MM.1S (cell line): Measurements from ENCODE around the gene BCL11B.

Source experiments
- DNase-seq: peaks from one replicate; pipeline ENCODE4 v3.0.0-alpha.2; 2015
- H2AFZ ChIP-seq: fragments of 300-600 bp; sonication (generic); 2 replicates; pipeline ENCODE4 v1.6.0; 2016; ENCODE audit warnings: antibody characterized with exemption, low read length
- H3F3A ChIP-seq: fragments of 300-600 bp; sonication (generic); 2 replicates; pipeline ENCODE4 v1.6.1; 2016; ENCODE audit warnings: mild to moderate bottlenecking, antibody characterized with exemption, low read length, moderate library complexity, mixed read lengths; ENCODE audit not compliant: insufficient read depth
- H3K27ac ChIP-seq: fragments of 300-600 bp; sonication (generic); 2 replicates; pipeline ENCODE4 v1.5.1; 2016; ENCODE audit warnings: mild to moderate bottlenecking, low read length
- H3K27me3 ChIP-seq: fragments of 300-600 bp; sonication (generic); replicated peaks from 2 replicates; pipeline ENCODE4 v1.6.0; 2016; ENCODE audit warnings: low read length; ENCODE audit not compliant: insufficient read depth
- H3K36me3 ChIP-seq: fragments of 300-600 bp; sonication (generic); replicated peaks from 2 replicates; pipeline ENCODE4 v1.6.1; 2016; ENCODE audit warnings: mild to moderate bottlenecking, low read length, mixed read lengths; ENCODE audit not compliant: insufficient read depth
- H3K4me1 ChIP-seq: fragments of 300-600 bp; sonication (generic); 2 replicates; pipeline ENCODE4 v1.6.1; 2016; ENCODE audit warnings: low read length, mixed read lengths
- H3K4me2 ChIP-seq: fragments of 300-600 bp; sonication (generic); 2 replicates; pipeline ENCODE4 v1.6.0; 2016; ENCODE audit warnings: low read depth, low read length
- H3K4me3 ChIP-seq: fragments of 300-600 bp; sonication (generic); 2 replicates; pipeline ENCODE4 v1.5.1; 2016; ENCODE audit warnings: low read length, mixed read lengths
- H3K79me2 ChIP-seq: fragments of 300-600 bp; sonication (generic); 2 replicates; pipeline ENCODE4 v1.6.1; 2016; ENCODE audit warnings: mixed run types, low read length, mixed read lengths
- H3K9ac ChIP-seq: fragments of 300-600 bp; sonication (generic); 2 replicates; pipeline ENCODE4 v1.6.1; 2016; ENCODE audit warnings: low read length, mixed read lengths
- H3K9me2 ChIP-seq: fragments of 300-600 bp; sonication (generic); replicated peaks from 2 replicates; pipeline ENCODE4 v1.6.1; 2016; ENCODE audit warnings: mild to moderate bottlenecking, low read length, mixed read lengths; ENCODE audit not compliant: insufficient read depth
- H3K9me3 ChIP-seq: fragments of 300-600 bp; sonication (generic); replicated peaks from 2 replicates; pipeline ENCODE4 v1.6.1; 2016; ENCODE audit warnings: mild to moderate bottlenecking, low read length, mixed read lengths; ENCODE audit not compliant: insufficient read depth
- H4K20me1 ChIP-seq: fragments of 300-600 bp; sonication (generic); 2 replicates; pipeline ENCODE4 v1.6.1; 2016; ENCODE audit warnings: mild to moderate bottlenecking, low read length, moderate library complexity, mixed read lengths; ENCODE audit not compliant: insufficient read depth
- CTCF ChIP-seq: fragments of 300-600 bp; sonication (generic); IDR thresholded peaks from 2 replicates; pipeline ENCODE4 v1.5.1; 2016; ENCODE audit warnings: antibody characterized with exemption, low read length, mixed read lengths
- EZH2 ChIP-seq: fragments of 300-600 bp; sonication (generic); optimal IDR thresholded peaks from 2 replicates; pipeline ENCODE3; 2017; ENCODE audit warnings: low read depth, mild to moderate bottlenecking, antibody characterized with exemption, low read length, mixed read lengths
- EZH2phosphoT487 ChIP-seq: fragments of 300-600 bp; sonication (generic); IDR thresholded peaks from 2 replicates; pipeline ENCODE4 v1.6.1; 2018; ENCODE audit warnings: antibody characterized with exemption, low read length

The BCL11B gene

DNA sequence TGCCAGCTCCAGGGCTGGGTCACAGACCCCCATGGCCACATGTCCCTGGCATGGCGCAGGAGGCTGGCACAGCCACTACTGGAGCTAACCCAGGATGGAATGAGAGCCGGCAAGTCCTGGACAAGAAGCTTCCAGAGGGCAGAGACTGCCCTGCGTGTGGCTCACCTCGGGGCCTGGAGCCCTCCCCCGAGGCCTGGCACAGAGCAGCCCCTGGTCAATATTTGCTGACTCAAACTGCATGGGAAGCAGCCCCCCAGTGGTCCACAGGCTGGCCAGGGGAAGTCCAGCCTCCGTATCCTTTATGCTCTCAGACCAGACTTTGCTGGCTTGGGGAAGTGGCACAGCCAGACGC, 71.4 kb downstream of the BCL11B start:
- Histone ChIP-seq H3K9me2 (no peaks in the 10 kb centered on the region), H3K4me1 (no peaks in the 10 kb centered on the region), H3K4me2 (no peak overlapping the region), H3K27ac (no peak overlapping the region), H3K36me3 (no peaks in the 10 kb centered on the region), H3K9ac (no peak overlapping the region), H3F3A (no peaks in the 10 kb centered on the region), H3K9me3 (no peaks in the 10 kb centered on the region), H3K27me3 (no peaks in the 10 kb centered on the region), H4K20me1 (no peaks in the 10 kb centered on the region), H2AFZ (no peak overlapping the region), H3K4me3 (no peak overlapping the region), H3K79me2 (no peaks in the 10 kb centered on the region)
- TF ChIP-seq EZH2phosphoT487 (no peak), EZH2 (no peak), CTCF (no peak)
- no peak for DNase-seq

GRCh38 chr14:99199846-99200653, 71.9 kb downstream of the BCL11B start:
- H3K4me2 ChIP-seq: no peak overlapping the region
- H3K4me1 ChIP-seq: no peaks in the 10 kb centered on the region
- H3K27me3 ChIP-seq: no peaks in the 10 kb centered on the region
- H2AFZ ChIP-seq: no peak overlapping the region
- H3K79me2 ChIP-seq: no peaks in the 10 kb centered on the region
- H3K9me2 ChIP-seq: no peaks in the 10 kb centered on the region
- H3K36me3 ChIP-seq: no peaks in the 10 kb centered on the region
- H3K4me3 ChIP-seq: no peak overlapping the region
- no peaks in the 10 kb centered on the region for H3K9me3 ChIP-seq
- no peaks in the 10 kb centered on the region for H4K20me1 ChIP-seq
- H3K9ac ChIP-seq: no peak overlapping the region
- no peaks in the 10 kb centered on the region for H3F3A ChIP-seq
- TF ChIP-seq EZH2 (no peak), EZH2phosphoT487 (no peak), CTCF (no peak)
- no peak for DNase-seq
- no peak overlapping the region for H3K27ac ChIP-seq

GRCh38 chr14:99198746-99199502, 73.1 kb downstream of the BCL11B start:
- Histone ChIP-seq H3K27ac (no peak overlapping the region), H3K79me2 (no peaks in the 10 kb centered on the region), H2AFZ (no peak overlapping the region), H3K9ac (no peak overlapping the region), H3K4me2 (no peak overlapping the region), H3K9me3 (no peaks in the 10 kb centered on the region), H3K4me3 (no peak overlapping the region), H3K4me1 (no peaks in the 10 kb centered on the region), H3K9me2 (no peaks in the 10 kb centered on the region), H3F3A (no peaks in the 10 kb centered on the region), H3K27me3 (no peaks in the 10 kb centered on the region), H3K36me3 (no peaks in the 10 kb centered on the region), H4K20me1 (no peaks in the 10 kb centered on the region)
- TF ChIP-seq CTCF (no peak), EZH2phosphoT487 (no peak), EZH2 (no peak)
- DNase-seq: no peak
